AG10803 (cell line): Measurements from ENCODE around the gene PLEKHG1.
A peak's percentile ranks its signal among the peaks of the same experiment; 100 is the strongest.

ENCODE experiments used
- DNase-seq: peaks from one replicate; pipeline ENCODE4 v3.0.0; 2010; ENCODE audit warnings: low read depth
- H3K4me3 ChIP-seq: 2 replicates; pipeline ENCODE4 v1.5.1; 2011; ENCODE audit warnings: mild to moderate bottlenecking, low read length, control low read depth
- TF ChIP-seq, protein P1 (sequence below): conservative IDR thresholded peaks from 2 replicates; pipeline ENCODE4 v1.5.1; 2011; ENCODE audit warnings: mild to moderate bottlenecking, low read length, control low read depth, inconsistent platforms

The PLEKHG1 gene

DNA sequence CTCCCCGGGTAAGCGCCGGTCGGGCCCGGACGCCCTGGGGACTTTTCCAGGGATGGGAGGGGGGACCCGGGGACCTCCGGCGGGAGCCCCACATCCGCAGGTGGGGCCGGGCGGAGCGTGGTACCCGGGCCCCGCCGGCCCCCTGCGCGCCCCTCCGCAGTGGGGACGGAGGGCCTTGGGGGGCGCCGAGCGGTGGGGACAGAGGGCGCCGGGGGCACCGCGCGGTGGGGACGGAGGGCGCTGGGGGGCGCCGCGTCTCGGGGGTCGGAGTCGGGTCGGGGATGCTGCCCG lies 270 bp downstream of the PLEKHG1 start:
- peak overlapping the region; percentile 57 for H3K4me3 ChIP-seq
- TF ChIP-seq, protein P1, sequence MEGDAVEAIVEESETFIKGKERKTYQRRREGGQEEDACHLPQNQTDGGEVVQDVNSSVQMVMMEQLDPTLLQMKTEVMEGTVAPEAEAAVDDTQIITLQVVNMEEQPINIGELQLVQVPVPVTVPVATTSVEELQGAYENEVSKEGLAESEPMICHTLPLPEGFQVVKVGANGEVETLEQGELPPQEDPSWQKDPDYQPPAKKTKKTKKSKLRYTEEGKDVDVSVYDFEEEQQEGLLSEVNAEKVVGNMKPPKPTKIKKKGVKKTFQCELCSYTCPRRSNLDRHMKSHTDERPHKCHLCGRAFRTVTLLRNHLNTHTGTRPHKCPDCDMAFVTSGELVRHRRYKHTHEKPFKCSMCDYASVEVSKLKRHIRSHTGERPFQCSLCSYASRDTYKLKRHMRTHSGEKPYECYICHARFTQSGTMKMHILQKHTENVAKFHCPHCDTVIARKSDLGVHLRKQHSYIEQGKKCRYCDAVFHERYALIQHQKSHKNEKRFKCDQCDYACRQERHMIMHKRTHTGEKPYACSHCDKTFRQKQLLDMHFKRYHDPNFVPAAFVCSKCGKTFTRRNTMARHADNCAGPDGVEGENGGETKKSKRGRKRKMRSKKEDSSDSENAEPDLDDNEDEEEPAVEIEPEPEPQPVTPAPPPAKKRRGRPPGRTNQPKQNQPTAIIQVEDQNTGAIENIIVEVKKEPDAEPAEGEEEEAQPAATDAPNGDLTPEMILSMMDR: no peak

DNA sequence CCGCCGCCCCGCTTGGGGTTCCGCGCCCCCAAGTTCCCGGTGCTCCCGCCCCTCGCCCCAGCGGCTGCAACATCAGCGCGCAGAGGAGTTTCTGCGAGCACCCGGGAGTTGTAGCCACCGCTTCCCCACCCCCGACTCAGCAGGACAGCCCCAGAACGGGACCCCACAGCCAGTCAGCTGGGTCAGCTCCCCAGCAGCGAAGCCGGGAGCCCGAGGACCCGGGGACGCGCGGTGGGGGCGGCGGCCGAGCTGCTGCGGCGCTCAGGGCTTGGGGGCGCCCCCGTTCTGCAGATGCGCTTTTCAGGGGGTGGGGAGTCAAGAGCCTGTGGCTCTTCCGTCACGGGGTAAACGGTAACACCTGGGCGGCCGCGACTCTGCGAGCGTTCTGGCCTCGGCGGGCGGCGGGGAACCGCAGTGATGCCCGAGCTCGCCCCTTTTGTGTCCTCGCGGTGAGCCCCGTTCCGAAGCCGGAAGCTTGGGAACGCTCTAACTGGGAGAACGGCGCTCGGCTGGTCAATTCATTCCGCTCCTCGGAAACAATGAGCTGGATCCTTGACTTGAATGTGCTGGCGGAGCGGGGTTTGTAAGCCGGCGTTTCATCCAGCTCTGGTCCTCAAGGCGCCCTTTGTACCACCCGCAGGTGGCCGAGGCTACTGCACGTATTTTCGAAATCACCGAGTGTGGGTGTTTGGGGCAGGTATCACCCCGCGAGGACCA lies 774 bp downstream of the PLEKHG1 start:
- peak overlapping the region; percentile 57 for H3K4me3 ChIP-seq
- TF ChIP-seq, protein P1: peak; percentile 33
- peak; percentile 44 for DNase-seq

More for the DNA sequence above, 270 bp downstream of the PLEKHG1 start:
- no peak for DNase-seq

DNA sequence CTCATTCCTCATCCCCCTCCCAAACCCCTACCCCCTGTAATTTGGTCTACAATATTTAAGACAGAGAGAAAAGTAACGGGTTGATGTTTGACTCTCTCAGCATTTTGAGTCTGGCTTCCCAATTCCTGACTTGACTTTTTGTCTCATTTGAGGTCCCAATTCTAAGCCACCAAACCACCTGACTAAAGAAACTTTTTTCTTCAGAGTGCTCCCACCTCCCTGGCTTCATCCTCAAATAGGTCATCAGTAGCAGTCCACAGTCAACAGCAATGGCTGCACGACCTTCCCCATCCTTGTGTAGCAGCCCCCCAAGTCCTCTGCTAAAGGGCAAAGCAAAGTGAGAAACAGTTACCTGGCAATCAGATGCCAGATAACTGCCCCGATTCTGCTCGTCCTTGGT lies 1.8 kb downstream of the PLEKHG1 start:
- no peak overlapping the region for H3K4me3 ChIP-seq
- TF ChIP-seq, protein P1: no peak
- no peak for DNase-seq

DNA sequence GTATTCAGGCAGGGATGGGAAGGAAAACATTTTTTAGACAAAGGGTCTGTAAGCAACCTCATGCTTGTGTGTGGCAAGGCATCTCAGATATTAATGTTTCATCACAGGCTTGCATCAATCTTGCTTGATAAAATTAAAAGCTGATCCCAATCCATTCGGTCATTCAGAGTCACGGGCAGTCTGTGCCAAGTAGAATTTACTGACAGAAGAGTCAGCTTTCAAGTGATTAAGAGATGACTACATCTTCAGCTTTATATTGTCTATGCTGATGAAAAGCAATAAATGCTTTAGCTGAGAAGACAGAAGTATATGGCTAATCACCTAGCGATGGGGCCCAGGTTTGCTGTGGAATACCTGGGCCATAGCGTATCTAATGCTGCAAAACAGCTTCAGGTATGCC lies 3.5 kb downstream of the PLEKHG1 start:
- TF ChIP-seq, protein P1: no peak
- no peak for DNase-seq
- H3K4me3 ChIP-seq: no peak overlapping the region

DNA sequence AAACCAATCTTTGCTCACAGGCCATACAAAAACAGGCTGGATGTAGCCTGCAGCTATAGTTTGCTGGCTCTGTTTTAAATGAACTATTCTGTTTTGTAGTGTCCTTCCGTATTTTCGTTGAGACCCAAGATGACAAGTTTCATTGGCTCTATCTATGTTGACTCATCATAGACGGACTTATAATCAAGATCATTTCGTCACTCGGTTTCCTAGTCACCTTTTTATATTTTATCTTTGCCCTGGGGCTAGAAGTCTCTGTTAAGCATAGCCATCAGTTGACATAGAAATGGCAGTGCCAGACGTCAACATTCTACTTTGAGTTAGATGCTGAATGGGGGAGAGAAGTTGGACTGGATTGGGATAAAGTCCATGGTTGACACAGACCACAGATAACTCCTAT lies 4.8 kb downstream of the PLEKHG1 start:
- DNase-seq: no peak
- no peak overlapping the region for H3K4me3 ChIP-seq
- TF ChIP-seq, protein P1: no peak

DNA sequence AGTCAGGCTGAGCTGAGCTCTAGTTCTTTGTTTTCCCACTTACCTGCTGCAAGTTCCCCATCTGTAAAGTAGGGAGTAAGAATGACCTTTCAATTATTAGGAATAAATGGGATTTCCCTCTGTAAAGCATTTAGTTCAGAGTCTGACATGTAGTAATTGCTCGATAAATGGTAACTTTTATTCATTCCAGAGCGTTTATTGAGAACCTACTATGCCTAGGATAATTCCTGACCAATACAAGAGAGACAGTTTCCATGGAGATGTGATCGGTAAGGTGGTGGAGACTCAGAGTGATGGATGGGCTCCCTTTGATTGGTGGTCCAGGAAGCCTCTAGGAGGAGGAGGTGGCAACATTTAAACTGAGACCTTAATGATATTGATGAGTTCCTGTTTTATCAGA lies 5.6 kb downstream of the PLEKHG1 start:
- H3K4me3 ChIP-seq: no peak overlapping the region
- TF ChIP-seq, protein P1: no peak

DNA sequence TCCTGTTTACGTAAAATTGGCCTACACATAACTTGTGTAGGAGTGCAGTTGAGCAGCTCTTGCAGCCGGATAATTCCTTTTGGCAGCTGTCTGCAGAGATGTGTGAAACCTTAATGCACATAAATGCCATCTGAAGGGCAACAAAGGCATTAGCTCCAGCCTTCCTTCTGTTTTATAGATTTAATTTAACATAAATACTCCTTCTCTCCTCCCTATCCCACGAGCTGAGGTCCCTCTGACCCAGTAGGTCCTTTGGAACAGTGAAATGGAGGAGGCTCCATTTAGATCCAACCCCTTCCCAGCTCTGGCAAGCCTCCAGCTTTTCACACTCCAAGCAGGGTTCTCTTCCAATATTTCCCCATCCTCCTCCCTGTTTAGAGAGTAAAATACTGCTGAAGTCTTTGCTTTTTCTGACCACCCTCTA lies 6.5 kb downstream of the PLEKHG1 start:
- DNase-seq: no peak
- TF ChIP-seq, protein P1: no peak
- H3K4me3 ChIP-seq: no peak overlapping the region

More for the DNA sequence above, 5.6 kb downstream of the PLEKHG1 start:
- DNase-seq: no peak
